ENCODE data around the gene DDX24. TPM values are rescaled to one million over a fixed set of nuclear protein-coding genes. Genes with fewer than 3 reads are reported as not detected.
A peak's percentile ranks its signal among the peaks of the same experiment; 100 is the strongest.

Gene DDX24
- total and polyA plus RNA-seq, 9 of the 15 experiments (the other 6 are each of a cell fraction or from before 2014, with no cell fraction given) = 82.4 to 175 (median 122) TPM

- no peak for TF ChIP-seq NFIX (CRISPR knock-in tag; IDR thresholded peaks at IDR 0.05; ENCODE audit: low read depth)
- peak; percentile 46 to 74 for TF ChIP-seq RAD21 (CRISPR knock-in tag; conservative IDR thresholded peaks at IDR 0.05 in 1 of 2, IDR thresholded peaks at IDR 0.05 in 1 of 2)
- no peak for TF ChIP-seq NR1H2 (CRISPR knock-in tag; IDR thresholded peaks at IDR 0.05)
- no peak for TF ChIP-seq HDGF (IDR thresholded peaks at IDR 0.05)
- no peak for TF ChIP-seq ZNF655 (CRISPR knock-in tag; IDR thresholded peaks at IDR 0.05)
- no peak for TF ChIP-seq ZNF175 (CRISPR knock-in tag; IDR thresholded peaks at IDR 0.05; ENCODE audit: low read depth)
- no peak for TF ChIP-seq ZNF699 (CRISPR knock-in tag; IDR thresholded peaks at IDR 0.05; ENCODE audit: insufficient replicate concordance)
- no peak for TF ChIP-seq ZNF551 (CRISPR knock-in tag; IDR thresholded peaks at IDR 0.05)
- TF ChIP-seq REST (IDR thresholded peaks at IDR 0.05; ENCODE audit: borderline replicate concordance) = peak; percentile 40; the same call in 1 of the 2 replicates
- TF ChIP-seq REST (CRISPR knock-in tag; IDR thresholded peaks at IDR 0.05; ENCODE audit: low read depth) = no peak
- TF ChIP-seq SMC3 (conservative IDR thresholded peaks at IDR 0.05; ENCODE audit: insufficient read depth, low read depth, low read length) = peak; percentile 56
- no peak for TF ChIP-seq HOMEZ (CRISPR knock-in tag; IDR thresholded peaks at IDR 0.05)
- TF ChIP-seq TCFL5 (CRISPR knock-in tag; conservative IDR thresholded peaks at IDR 0.05) = no peak
- TF ChIP-seq FOXJ2 (tag; IDR thresholded peaks at IDR 0.05) = no peak
- no peak for TF ChIP-seq MAX (CRISPR knock-in tag; IDR thresholded peaks at IDR 0.05)
- no peak for TF ChIP-seq HMG20A (CRISPR knock-in tag; conservative IDR thresholded peaks at IDR 0.05)
These were observed 79.3 kb downstream of the DDX24 start (continued) for GRCh38 chr14:94001501-94002396.
